Prostate gland (tissue), 2 donors: ENCODE measurements around the gene IL10. TPM values are rescaled to one million over a fixed set of nuclear protein-coding genes. Genes with fewer than 3 reads are reported as not detected.

Experiments used
- DNase-seq: peaks from one replicate; pipeline ENCODE4 v3.0.0-alpha.2; 2019; ENCODE audit warnings: low spot score
- H3K27ac ChIP-seq, 2 donors: fragments of 200-600 bp; sonication (generic); 2 replicates each; pipeline ENCODE4 v1.5.1; 2017 to 2019
- H3K27me3 ChIP-seq: fragments of 200-600 bp; sonication (generic); replicated peaks from 2 replicates; pipeline ENCODE4 v1.5.1; 2019; ENCODE audit not compliant: insufficient read depth
- H3K36me3 ChIP-seq, 2 donors: fragments of 200-600 bp; sonication (generic); 1 replicate in 1 of 2; 2 replicates in 1 of 2; pipeline versions ENCODE4 v1.5.1 to v1.8.1; 2017 to 2019
- H3K4me1 ChIP-seq: fragments of 200-600 bp; sonication (generic); replicated peaks from 2 replicates; pipeline ENCODE4 v1.5.1; 2019
- H3K4me3 ChIP-seq, 2 donors: fragments of 200-600 bp; sonication (generic); 2 replicates each; pipeline ENCODE4 v1.5.1; 2017 to 2019
- H3K9me3 ChIP-seq: fragments of 200-600 bp; sonication (generic); 2 replicates; pipeline ENCODE4 v1.5.1; 2017
- CTCF ChIP-seq, 4 experiments: fragments of 200-600 bp in 2 of 4; fragments of 450-650 bp in 2 of 4; sonication (generic) in 2 of 4; IDR thresholded peaks; 1 replicate in 3 of 4; 2 replicates in 1 of 4; pipeline ENCODE4 v1.5.1; 2016 to 2019; ENCODE audit warnings: antibody characterized with exemption in 4 of 4, mild to moderate bottlenecking in 2 of 4, moderate library complexity in 2 of 4
- POLR2A ChIP-seq: fragments of 450-650 bp; IDR thresholded peaks from one replicate; pipeline ENCODE4 v1.6.1; 2016; ENCODE audit warnings: antibody characterized with exemption, mild to moderate bottlenecking
- POLR2AphosphoS5 ChIP-seq: sonication (generic); formaldehyde crosslinking; IDR thresholded peaks from one replicate; pipeline ENCODE4 v1.6.1; 2017; ENCODE audit warnings: antibody characterized with exemption
- WGBS: methylation state at CpG from one replicate; pipeline ENCODE4 v1.1.5; 2018; 5-methylcytosine and 5-hydroxymethylcytosine counted together
- intact Hi-C: fragments of 100-400 bp; cut with DNase I; formaldehyde crosslinking; loops from one replicate; pipeline ENCODE4 v1.14.2; 2022
- total RNA-seq, 2 donors: library from RNA; depleted of rRNA; stranded (reverse); fragments of >200 nt; gene quantifications; one replicate each; pipeline ENCODE4 v1.1.0, GENCODE V29; 2016

Gene IL10
- total RNA-seq, 2 donors from 2014 or later = not detected

GRCh38 chr1:206788487-206789050, 16.3 kb upstream of the IL10 start:
- Histone ChIP-seq H3K36me3 (no peaks in the 10 kb centered on the region), H3K4me1 (no peaks in the 10 kb centered on the region), H3K4me3 (no peak overlapping the region), H3K27me3 (no peaks in the 10 kb centered on the region), H3K27ac (no peak overlapping the region), H3K9me3 (no peaks in the 10 kb centered on the region)
- intact Hi-C loops = no loop called here
- 91% methylated on average over 3 of the region's 3 CpGs for WGBS
- no peak for DNase-seq
- TF ChIP-seq CTCF (IDR thresholded peaks at IDR 0.05) (no peak), POLR2A (no peak), POLR2AphosphoS5 (no peak)

GRCh38 chr1:206787891-206788290, 15.6 kb upstream of the IL10 start:
- WGBS = 91% methylated on average over 5 of the region's 5 CpGs
- no peak overlapping the region for H3K4me3 ChIP-seq
- H3K4me1 ChIP-seq = no peaks in the 10 kb centered on the region
- DNase-seq = no peak
- H3K27ac ChIP-seq = no peak overlapping the region
- no peaks in the 10 kb centered on the region for H3K27me3 ChIP-seq
- no peaks in the 10 kb centered on the region for H3K36me3 ChIP-seq
- H3K9me3 ChIP-seq = no peaks in the 10 kb centered on the region
- intact Hi-C loops = no loop called here
- TF ChIP-seq POLR2A (no peak), POLR2AphosphoS5 (no peak), CTCF (IDR thresholded peaks at IDR 0.05) (no peak)

GRCh38 chr1:206786212-206786886, 14.1 kb upstream of the IL10 start:
- Histone ChIP-seq H3K4me1 (no peaks in the 10 kb centered on the region), H3K9me3 (no peaks in the 10 kb centered on the region), H3K36me3 (no peaks in the 10 kb centered on the region), H3K4me3 (no peak overlapping the region), H3K27me3 (no peaks in the 10 kb centered on the region), H3K27ac (no peak overlapping the region)
- DNase-seq = no peak
- intact Hi-C loops = no loop called here
- 87% methylated on average over 5 of the region's 5 CpGs for WGBS
- TF ChIP-seq CTCF (IDR thresholded peaks at IDR 0.05) (no peak), POLR2AphosphoS5 (no peak), POLR2A (no peak)

GRCh38 chr1:206785182-206785765, 13.0 kb upstream of the IL10 start:
- H3K36me3 ChIP-seq = no peaks in the 10 kb centered on the region
- 90% methylated on average over 4 of the region's 4 CpGs for WGBS
- no peaks in the 10 kb centered on the region for H3K9me3 ChIP-seq
- TF ChIP-seq POLR2AphosphoS5 (no peak), CTCF (IDR thresholded peaks at IDR 0.05) (no peak), POLR2A (no peak)
- H3K4me3 ChIP-seq = no peak overlapping the region
- intact Hi-C loops = no loop called here
- no peak for DNase-seq
- H3K27ac ChIP-seq = no peak overlapping the region
- H3K4me1 ChIP-seq = no peaks in the 10 kb centered on the region
- no peaks in the 10 kb centered on the region for H3K27me3 ChIP-seq

GRCh38 chr1:206784471-206784903, 12.2 kb upstream of the IL10 start:
- WGBS = 91% methylated on average over 17 of the region's 17 CpGs
- TF ChIP-seq POLR2A = no peak
- no peak for TF ChIP-seq CTCF (IDR thresholded peaks at IDR 0.05)
- no peak for TF ChIP-seq POLR2AphosphoS5
- Histone ChIP-seq H3K27me3 (no peaks in the 10 kb centered on the region), H3K9me3 (no peaks in the 10 kb centered on the region), H3K27ac (no peak overlapping the region), H3K4me3 (no peak overlapping the region), H3K4me1 (no peaks in the 10 kb centered on the region), H3K36me3 (no peaks in the 10 kb centered on the region)
- no peak for DNase-seq
- intact Hi-C loops = no loop called here
